HCT116 (cell line): ENCODE data around the gene FLNB. TPM values are rescaled to one million over a fixed set of nuclear protein-coding genes. Genes with fewer than 3 reads are reported as not detected.
A peak's percentile ranks its signal among the peaks of the same experiment; 100 is the strongest.

Experiments
- ATAC-seq: fragments of 200-7000 bp; cut with Tn5 transposase; 2 replicates; pipeline ENCODE4 v1.9.1; 2020; ENCODE audit warnings: mild to moderate bottlenecking, moderate library complexity
- BruUV-seq: library from RNA; stranded (reverse); fragments of 400-500 nt; replicated peaks from 2 replicates; lab custom pipeline; 2021; lab: Mats Ljungman, UMichigan
- CTCF ChIA-PET: fragments of 300-600 bp; sonication (Branson Sonifier 250); formaldehyde crosslinking; loops from one replicate; lab custom pipeline; 2021; ENCODE audit warnings: antibody characterized with exemption; lab: Charles Lee
- POLR2A ChIA-PET: fragments of 300-600, 350-600 bp; sonication (Branson Sonifier 250); formaldehyde crosslinking; loops from one replicate; lab custom pipeline; 2021; ENCODE audit warnings: antibody characterized with exemption; lab: Charles Lee
- RAD21 ChIA-PET, 2 experiments: fragments of 300-600 bp; sonication (Branson Sonifier 250); formaldehyde crosslinking; loops; one replicate each; lab custom pipeline; 2023; ENCODE audit warnings: low total read pairs in 2 of 2; ENCODE audit not compliant: uncharacterized antibody in 2 of 2, unreplicated experiment in 2 of 2, low non-redundant PET in 1 of 2; lab: Charles Lee
- DNase-seq: peaks from one replicate; pipeline ENCODE4 v3.0.0-alpha.2; 2010; ENCODE audit warnings: low read depth, low spot score
- H2AFZ ChIP-seq: fragments of 200-600 bp; shearing (Covaris generic), sonication (generic); 2 replicates; pipeline ENCODE4 v1.6.1; 2017; ENCODE audit warnings: low read depth, mixed run types, mixed read lengths, antibody characterized with exemption, low read length; ENCODE audit not compliant: poor library complexity, severe bottlenecking
- H3K27ac ChIP-seq: 2 replicates; pipeline ENCODE4 v1.5.1; 2012; ENCODE audit warnings: low read depth, low read length
- H3K27me3 ChIP-seq: fragments of 200-600 bp; sonication (generic); 2 replicates; pipeline ENCODE4 v1.6.1; 2016; ENCODE audit warnings: mixed run types, low read length, mixed read lengths; ENCODE audit not compliant: insufficient read depth
- H3K36me3 ChIP-seq, 2 experiments: fragments of 200-500 bp in 1 of 2; fragments of 200-600 bp in 1 of 2; sonication (Bioruptor generic) in 1 of 2; sonication (generic) in 1 of 2; 2 replicates each; pipeline versions ENCODE4 v1.5.1 to v1.6.1; 2014 to 2016; ENCODE audit warnings: low read length in 2 of 2, inconsistent platforms in 1 of 2, mixed read lengths in 1 of 2, mixed run types in 1 of 2; ENCODE audit not compliant: insufficient read depth in 2 of 2, control insufficient read depth in 1 of 2
- H3K4me1 ChIP-seq, 2 experiments: fragments of 200-600 bp in 1 of 2; sonication (generic) in 1 of 2; 2 replicates each; pipeline versions ENCODE4 v1.5.1 to v1.6.1; 2012 to 2017; ENCODE audit warnings: low read length in 2 of 2, inconsistent platforms in 1 of 2, mild to moderate bottlenecking in 1 of 2, mixed read lengths in 1 of 2, mixed run types in 1 of 2, moderate library complexity in 1 of 2; ENCODE audit not compliant: insufficient read depth in 2 of 2, control insufficient read depth in 1 of 2
- H3K4me2 ChIP-seq: fragments of 200-600 bp; sonication (generic); 2 replicates; pipeline ENCODE4 v1.6.1; 2017; ENCODE audit warnings: mixed run types, low read length, mixed read lengths
- H3K4me3 ChIP-seq, 2 experiments: fragments of 200-600 bp in 1 of 2; sonication (generic) in 1 of 2; replicated peaks in 1 of 2; 2 replicates each; pipeline ENCODE4 v1.5.1; 2011 to 2016; ENCODE audit warnings: low read length in 2 of 2, control low read depth in 1 of 2, low read depth in 1 of 2, mild to moderate bottlenecking in 1 of 2, mixed read lengths in 1 of 2, mixed run types in 1 of 2
- H3K79me2 ChIP-seq: fragments of 200-600 bp; sonication (generic); 2 replicates; pipeline ENCODE4 v1.6.1; 2017; ENCODE audit warnings: mild to moderate bottlenecking, mixed run types, low read length, moderate library complexity, mixed read lengths; ENCODE audit not compliant: insufficient read depth
- H3K9ac ChIP-seq: fragments of 200-600 bp; sonication (generic); 2 replicates; pipeline ENCODE4 v1.6.1; 2016; ENCODE audit warnings: low read length, mixed read lengths
- H3K9me2 ChIP-seq: fragments of 200-600 bp; sonication (generic), shearing (Covaris generic); 2 replicates; pipeline ENCODE4 v1.6.1; 2017; ENCODE audit warnings: mixed run types, mild to moderate bottlenecking, moderate library complexity; ENCODE audit not compliant: insufficient read depth
- H3K9me3 ChIP-seq, 2 experiments: fragments of 200-500 bp in 1 of 2; fragments of 200-600 bp in 1 of 2; sonication (Bioruptor generic) in 1 of 2; sonication (generic) in 1 of 2; 2 replicates each; pipeline ENCODE4 v1.6.1; 2014 to 2017; ENCODE audit warnings: low read length in 2 of 2, mixed read lengths in 2 of 2, inconsistent platforms in 1 of 2, low read depth in 1 of 2, mild to moderate bottlenecking in 1 of 2, mixed run types in 1 of 2, moderate library complexity in 1 of 2; ENCODE audit not compliant: control insufficient read depth in 1 of 2, insufficient read depth in 1 of 2
- H4K20me1 ChIP-seq: fragments of 200-600 bp; sonication (generic), shearing (Covaris generic); 2 replicates; pipeline ENCODE4 v1.6.1; 2017; ENCODE audit warnings: mixed run types, mild to moderate bottlenecking, moderate library complexity; ENCODE audit not compliant: insufficient read depth
- ATF3 ChIP-seq: IDR thresholded peaks from 2 replicates; pipeline ENCODE4 v1.6.1; 2012
- CBX3 ChIP-seq: IDR thresholded peaks from 2 replicates; pipeline ENCODE4 v1.6.1; 2012; ENCODE audit warnings: low read depth
- CEBPB ChIP-seq: IDR thresholded peaks from 2 replicates; pipeline ENCODE4 v1.6.1; 2012; ENCODE audit warnings: low read depth
- CTCF ChIP-seq, 3 experiments: fragments of 200-600 bp in 1 of 3; sonication (generic) in 1 of 3; IDR thresholded peaks in 2 of 3; conservative IDR thresholded peaks in 1 of 3; 2 replicates each; pipeline ENCODE4 v1.5.1; 2012 to 2017; ENCODE audit warnings: low read depth in 2 of 3, low read length in 2 of 3, antibody characterized with exemption in 1 of 3, borderline replicate concordance in 1 of 3, control low read depth in 1 of 3, mild to moderate bottlenecking in 1 of 3, mixed read lengths in 1 of 3, mixed run types in 1 of 3, moderate library complexity in 1 of 3; ENCODE audit not compliant: insufficient read depth in 1 of 3
- EGR1 ChIP-seq: IDR thresholded peaks from 2 replicates; pipeline ENCODE4 v1.6.1; 2012; ENCODE audit warnings: low read depth
- ELF1 ChIP-seq: IDR thresholded peaks from 2 replicates; pipeline ENCODE4 v1.6.1; 2012; ENCODE audit warnings: low read depth, borderline replicate concordance
- EZH2 ChIP-seq: fragments of 200-600 bp; sonication (generic); IDR thresholded peaks from 2 replicates; pipeline ENCODE4 v1.6.1; 2017; ENCODE audit warnings: antibody characterized with exemption, mixed run types
- EZH2phosphoT487 ChIP-seq: fragments of 200-600 bp; IDR thresholded peaks from 2 replicates; pipeline ENCODE4 v1.6.1; 2018; ENCODE audit warnings: antibody characterized with exemption, borderline replicate concordance
- FOSL1 ChIP-seq: IDR thresholded peaks from 2 replicates; pipeline ENCODE4 v1.6.1; 2012; ENCODE audit warnings: low read depth
- JUND ChIP-seq: IDR thresholded peaks from 2 replicates; pipeline ENCODE4 v1.6.1; 2012
- POLR2A ChIP-seq: IDR thresholded peaks from 2 replicates; pipeline ENCODE4 v1.7.0; 2011; ENCODE audit warnings: borderline replicate concordance; ENCODE audit not compliant: insufficient read depth, insufficient read length; ENCODE audit errors: extremely low read depth
- POLR2AphosphoS5 ChIP-seq: IDR thresholded peaks from 2 replicates; pipeline ENCODE4 v1.6.1; 2011; ENCODE audit warnings: mild to moderate bottlenecking, low read depth, low read length, moderate library complexity
- RAD21 ChIP-seq: IDR thresholded peaks from 2 replicates; pipeline ENCODE4 v1.6.1; 2012; ENCODE audit warnings: low read depth, mild to moderate bottlenecking
- SP1 ChIP-seq: IDR thresholded peaks from 2 replicates; pipeline ENCODE4 v1.6.1; 2012; ENCODE audit warnings: low read depth
- SRF ChIP-seq: IDR thresholded peaks from 2 replicates; pipeline ENCODE4 v1.6.1; 2012; ENCODE audit warnings: low read depth
- TCF7L2 ChIP-seq: IDR thresholded peaks from 2 replicates; pipeline ENCODE4 v1.7.0; 2011; ENCODE audit warnings: borderline replicate concordance, inconsistent platforms; ENCODE audit not compliant: insufficient read depth, insufficient read length; ENCODE audit errors: extremely low read depth
- YY1 ChIP-seq: IDR thresholded peaks from 2 replicates; pipeline ENCODE4 v1.6.1; 2011; ENCODE audit warnings: low read length, low read depth, moderate library complexity, mild to moderate bottlenecking; ENCODE audit not compliant: insufficient replicate concordance; ENCODE audit errors: extremely low read depth
- ZNF274 ChIP-seq: fragments of 200-500 bp; sonication (Bioruptor generic); IDR thresholded peaks from 2 replicates; pipeline ENCODE4 v1.6.1; 2014; ENCODE audit warnings: mild to moderate bottlenecking, low read depth, low read length, inconsistent platforms
- intact Hi-C: fragments of 100-400 bp; cut with micrococcal nuclease; formaldehyde crosslinking; loops from 2 replicates; pipeline ENCODE4 v1.10.0; 2022
- total RNA-seq: library from RNA; stranded (reverse); gene quantifications from one replicate; pipeline ENCODE4 v1.2.1, GENCODE V29; 2021; ENCODE audit not compliant: unreplicated experiment
- TF ChIP-seq, protein P1 (sequence below): IDR thresholded peaks from 2 replicates; pipeline ENCODE4 v1.6.1; 2012
- TF ChIP-seq, protein P2 (sequence below): IDR thresholded peaks from 2 replicates; pipeline ENCODE4 v1.6.1; 2012; ENCODE audit warnings: low read depth

The FLNB gene
- total RNA-seq, 1 experiment from 2014 or later = 116 TPM

DNA sequence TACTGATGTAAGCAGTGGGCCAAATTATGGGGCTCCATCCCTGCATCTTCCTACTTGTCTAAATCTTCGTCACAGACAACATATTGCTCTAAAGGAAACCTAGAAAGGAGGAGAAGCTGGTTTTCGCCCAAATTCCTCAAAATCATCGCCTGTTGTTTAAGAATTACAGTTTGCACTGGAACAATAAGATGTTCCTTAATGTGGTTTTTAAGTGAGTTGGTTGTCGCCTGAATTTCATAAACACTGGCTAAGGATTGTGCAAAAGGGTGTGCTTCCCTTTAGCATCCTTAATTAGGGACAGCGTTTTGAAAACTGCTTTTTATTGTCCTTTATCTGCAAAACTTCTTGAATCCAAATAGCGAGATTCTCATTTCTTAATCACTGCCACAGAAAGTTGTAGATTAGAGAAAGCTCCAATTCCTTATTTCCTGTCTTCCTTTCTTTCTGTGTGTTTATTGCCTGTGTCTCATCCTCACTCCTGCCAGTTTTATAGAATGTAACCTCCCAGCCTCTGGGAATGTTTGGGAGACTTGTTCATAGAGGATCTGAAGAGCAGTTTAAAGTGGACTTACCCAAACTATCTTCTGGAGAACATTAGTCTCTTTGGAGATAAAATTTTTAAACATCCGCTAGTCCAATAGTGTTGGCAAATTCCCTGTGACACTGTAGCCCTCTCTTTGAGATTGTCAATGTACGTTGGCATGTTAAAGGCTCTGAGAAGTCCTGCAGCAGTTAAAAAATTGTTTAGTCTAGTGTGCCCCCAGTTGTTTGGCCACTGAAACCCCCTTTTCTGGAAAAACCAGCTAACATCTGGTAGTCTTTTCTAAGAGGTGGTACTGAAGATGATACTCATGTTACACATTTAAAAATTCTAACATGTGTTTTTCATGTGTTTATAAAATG is 50.4 kb downstream of the FLNB start:
- ATAC-seq = no peak
- H3K9me2 ChIP-seq = no peaks in the 10 kb centered on the region
- intact Hi-C loops = no loop called here
- peaks cover 42 to 73% of the 10 kb centered on the region in 2 experiments for H3K4me1 ChIP-seq
- ChIA-PET POLR2A (no interaction called here), RAD21 (no interaction called here), CTCF (interaction anchor here (0.6 kb wide), 1 partner anchor 280 kb away, joined by 3 read pairs; no protein-coding TSS in a partner anchor)
- no TSS peak for BruUV-seq
- H3K79me2 ChIP-seq = peaks cover 78% of the 10 kb centered on the region
- H3K27ac ChIP-seq = no peak overlapping the region
- DNase-seq = no peak
- H4K20me1 ChIP-seq = peaks cover 8% of the 10 kb centered on the region; the same call in 1 of the 2 replicates
- H2AFZ ChIP-seq = no peak overlapping the region
- H3K4me3 ChIP-seq = no peak overlapping the region
- no peak for TF ChIP-seq SRF
- TF ChIP-seq, protein P1, sequence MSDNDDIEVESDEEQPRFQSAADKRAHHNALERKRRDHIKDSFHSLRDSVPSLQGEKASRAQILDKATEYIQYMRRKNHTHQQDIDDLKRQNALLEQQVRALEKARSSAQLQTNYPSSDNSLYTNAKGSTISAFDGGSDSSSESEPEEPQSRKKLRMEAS = no peak
- TF ChIP-seq POLR2A = no peak
- no peak for TF ChIP-seq EGR1
- TF ChIP-seq ATF3 = no peak
- no peak for TF ChIP-seq CEBPB
- TF ChIP-seq SP1 = no peak
- TF ChIP-seq, protein P2, sequence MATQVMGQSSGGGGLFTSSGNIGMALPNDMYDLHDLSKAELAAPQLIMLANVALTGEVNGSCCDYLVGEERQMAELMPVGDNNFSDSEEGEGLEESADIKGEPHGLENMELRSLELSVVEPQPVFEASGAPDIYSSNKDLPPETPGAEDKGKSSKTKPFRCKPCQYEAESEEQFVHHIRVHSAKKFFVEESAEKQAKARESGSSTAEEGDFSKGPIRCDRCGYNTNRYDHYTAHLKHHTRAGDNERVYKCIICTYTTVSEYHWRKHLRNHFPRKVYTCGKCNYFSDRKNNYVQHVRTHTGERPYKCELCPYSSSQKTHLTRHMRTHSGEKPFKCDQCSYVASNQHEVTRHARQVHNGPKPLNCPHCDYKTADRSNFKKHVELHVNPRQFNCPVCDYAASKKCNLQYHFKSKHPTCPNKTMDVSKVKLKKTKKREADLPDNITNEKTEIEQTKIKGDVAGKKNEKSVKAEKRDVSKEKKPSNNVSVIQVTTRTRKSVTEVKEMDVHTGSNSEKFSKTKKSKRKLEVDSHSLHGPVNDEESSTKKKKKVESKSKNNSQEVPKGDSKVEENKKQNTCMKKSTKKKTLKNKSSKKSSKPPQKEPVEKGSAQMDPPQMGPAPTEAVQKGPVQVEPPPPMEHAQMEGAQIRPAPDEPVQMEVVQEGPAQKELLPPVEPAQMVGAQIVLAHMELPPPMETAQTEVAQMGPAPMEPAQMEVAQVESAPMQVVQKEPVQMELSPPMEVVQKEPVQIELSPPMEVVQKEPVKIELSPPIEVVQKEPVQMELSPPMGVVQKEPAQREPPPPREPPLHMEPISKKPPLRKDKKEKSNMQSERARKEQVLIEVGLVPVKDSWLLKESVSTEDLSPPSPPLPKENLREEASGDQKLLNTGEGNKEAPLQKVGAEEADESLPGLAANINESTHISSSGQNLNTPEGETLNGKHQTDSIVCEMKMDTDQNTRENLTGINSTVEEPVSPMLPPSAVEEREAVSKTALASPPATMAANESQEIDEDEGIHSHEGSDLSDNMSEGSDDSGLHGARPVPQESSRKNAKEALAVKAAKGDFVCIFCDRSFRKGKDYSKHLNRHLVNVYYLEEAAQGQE = no peak
- TF ChIP-seq CBX3 = no peak
- no peak for TF ChIP-seq TCF7L2
- TF ChIP-seq POLR2AphosphoS5 = no peak
- no peak for TF ChIP-seq EZH2phosphoT487
- no peak for TF ChIP-seq FOSL1
- no peak for TF ChIP-seq ELF1
- TF ChIP-seq RAD21 = no peak
- TF ChIP-seq EZH2 = no peak
- TF ChIP-seq YY1 = no peak
- no peak for TF ChIP-seq ZNF274
- no peak for TF ChIP-seq JUND
- TF ChIP-seq CTCF (IDR thresholded peaks at IDR 0.05 in 2 of 3, conservative IDR thresholded peaks at IDR 0.05 in 1 of 3; ENCODE audit: borderline replicate concordance in 1 of 3, insufficient read depth in 1 of 3, low read depth in 2 of 3, low read length in 2 of 3) = no peak
- H3K9me3 ChIP-seq = no peaks in the 10 kb centered on the region
- H3K27me3 ChIP-seq = no peaks in the 10 kb centered on the region
- no peak overlapping the region for H3K9ac ChIP-seq
- peak overlapping the region; percentile 54; the same call in 1 of the 2 replicates for H3K4me2 ChIP-seq
- no peaks in the 10 kb centered on the region for H3K36me3 ChIP-seq
